SW480 (cell line): ENCODE results near the gene ARL5A.
"Not testable (repeated sequence)": the region's sequence is repeated elsewhere in the genome, so short reads cannot be mapped to it uniquely, and the experiment has no call there.

Source experiments
- DNase-seq: peaks from one replicate; pipeline ENCODE4 v3.0.0-alpha.2; 2016; ENCODE audit warnings: low spot score

Gene ARL5A, protein sequence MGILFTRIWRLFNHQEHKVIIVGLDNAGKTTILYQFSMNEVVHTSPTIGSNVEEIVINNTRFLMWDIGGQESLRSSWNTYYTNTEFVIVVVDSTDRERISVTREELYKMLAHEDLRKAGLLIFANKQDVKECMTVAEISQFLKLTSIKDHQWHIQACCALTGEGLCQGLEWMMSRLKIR

GRCh38 chr2:151828143-151828889, at the start of gene ARL5A:
ARL5A (minus strand) TSS chr2:151828421; CDS start chr2:151828176, 245 bp downstream.
- peak; percentile 90 for DNase-seq

DNA sequence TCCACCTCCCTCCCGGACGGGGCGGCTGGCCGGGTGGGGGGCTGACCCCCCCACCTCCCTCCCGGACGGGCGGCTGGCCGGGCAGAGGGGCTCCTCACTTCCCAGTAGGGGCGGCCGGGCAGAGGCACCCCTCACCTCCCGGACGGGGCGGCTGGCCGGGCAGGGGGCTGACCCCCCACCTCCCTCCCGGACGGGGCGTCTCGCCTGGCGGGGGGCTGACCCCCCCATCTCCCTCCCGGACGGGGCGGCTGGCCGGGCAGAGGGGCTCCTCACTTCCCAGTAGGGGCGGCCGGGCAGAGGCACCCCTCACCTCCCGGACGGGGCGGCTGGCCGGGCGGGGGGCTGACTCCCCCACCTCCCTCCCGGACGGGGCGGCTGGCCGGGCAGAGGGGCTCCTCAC, 47.4 kb upstream of the ARL5A start:
- DNase-seq, result not testable (repeated sequence)

GRCh38 chr2:151872463-151872862, 44.2 kb upstream of the ARL5A start:
- no peak for DNase-seq

GRCh38 chr2:151869291-151869690, 41.1 kb upstream of the ARL5A start:
- DNase-seq, result no peak

DNA sequence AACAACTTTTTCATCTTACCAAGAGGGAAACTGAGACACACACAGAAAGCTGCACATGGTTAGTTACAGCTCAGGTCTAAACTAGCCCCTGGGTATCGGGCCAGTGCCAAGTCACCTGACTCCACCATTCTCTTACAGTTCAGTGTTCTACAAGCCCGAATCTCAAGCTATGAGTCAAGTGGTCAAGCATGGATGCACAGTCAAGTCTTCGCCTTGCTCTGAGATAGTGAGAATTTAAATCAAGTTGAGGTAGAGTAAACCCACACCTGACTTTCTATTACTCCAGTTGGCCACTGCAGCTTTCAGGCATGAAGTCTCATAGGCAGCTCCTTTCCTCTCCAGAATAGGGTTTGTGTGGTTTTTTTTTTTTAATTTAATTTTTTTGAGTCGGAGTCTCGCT, 34.5 kb upstream of the ARL5A start:
- no peak for DNase-seq

DNA sequence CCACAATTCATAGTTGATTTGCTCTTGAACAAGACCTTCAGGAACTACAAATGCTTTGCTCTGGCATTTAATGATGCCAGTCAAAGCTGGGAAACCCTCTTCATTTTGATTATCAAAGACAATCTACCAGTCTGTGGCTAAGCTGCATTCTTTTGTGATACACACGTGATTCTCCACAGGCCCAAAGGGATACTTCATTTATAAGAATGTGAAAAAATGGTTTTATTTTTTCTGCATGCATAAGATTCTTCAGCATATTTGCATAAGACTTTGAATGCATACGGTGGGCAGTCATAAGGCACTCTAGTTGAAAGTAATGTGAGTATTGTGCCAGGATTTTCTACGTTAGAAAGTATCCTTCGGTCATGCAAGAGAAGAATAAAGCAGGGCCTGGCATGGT, 33.0 kb upstream of the ARL5A start:
- no peak for DNase-seq

GRCh38 chr2:151860613-151861146, 32.5 kb upstream of the ARL5A start:
- peak; percentile 32 for DNase-seq

DNA sequence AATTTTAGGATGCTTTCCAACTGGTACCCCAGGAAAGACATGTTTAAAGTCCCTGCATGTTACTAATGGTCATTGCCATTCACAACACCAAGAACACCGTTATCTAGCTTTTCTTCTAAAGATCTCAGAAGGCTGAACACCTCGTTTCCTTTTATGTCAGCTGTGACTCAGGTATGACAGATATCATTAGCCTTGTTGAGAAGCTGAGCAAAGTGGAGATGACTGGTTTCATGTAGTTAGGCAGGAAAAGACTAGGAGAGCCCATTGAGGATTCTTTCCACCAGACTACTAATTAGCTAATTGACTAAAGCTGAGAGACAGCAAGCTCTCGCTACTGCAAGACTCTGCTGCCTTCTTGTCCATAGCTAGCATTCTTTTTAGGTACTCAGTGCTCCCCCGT, 32.0 kb upstream of the ARL5A start:
- no peak for DNase-seq

GRCh38 chr2:151857650-151858049, 29.4 kb upstream of the ARL5A start:
- no peak for DNase-seq

DNA sequence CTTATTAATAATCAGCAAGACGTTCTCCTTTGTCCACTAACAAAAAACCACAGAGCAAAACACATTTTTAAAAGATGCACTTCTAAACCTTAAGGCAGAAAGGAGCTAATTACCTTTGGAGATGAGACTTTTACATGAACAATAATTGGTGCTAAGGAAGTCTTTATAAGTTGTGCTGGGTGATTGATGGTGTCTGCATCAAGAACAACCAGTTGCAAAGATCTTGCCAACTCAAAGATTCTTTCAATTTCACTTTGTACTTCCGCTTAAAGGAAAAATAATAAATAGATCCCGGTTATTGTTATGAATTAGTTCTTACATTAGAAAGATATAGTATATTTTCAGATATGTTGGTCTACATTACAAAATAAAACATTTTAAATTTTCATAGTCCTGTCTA, 26.9 kb upstream of the ARL5A start:
- no peak for DNase-seq

DNA sequence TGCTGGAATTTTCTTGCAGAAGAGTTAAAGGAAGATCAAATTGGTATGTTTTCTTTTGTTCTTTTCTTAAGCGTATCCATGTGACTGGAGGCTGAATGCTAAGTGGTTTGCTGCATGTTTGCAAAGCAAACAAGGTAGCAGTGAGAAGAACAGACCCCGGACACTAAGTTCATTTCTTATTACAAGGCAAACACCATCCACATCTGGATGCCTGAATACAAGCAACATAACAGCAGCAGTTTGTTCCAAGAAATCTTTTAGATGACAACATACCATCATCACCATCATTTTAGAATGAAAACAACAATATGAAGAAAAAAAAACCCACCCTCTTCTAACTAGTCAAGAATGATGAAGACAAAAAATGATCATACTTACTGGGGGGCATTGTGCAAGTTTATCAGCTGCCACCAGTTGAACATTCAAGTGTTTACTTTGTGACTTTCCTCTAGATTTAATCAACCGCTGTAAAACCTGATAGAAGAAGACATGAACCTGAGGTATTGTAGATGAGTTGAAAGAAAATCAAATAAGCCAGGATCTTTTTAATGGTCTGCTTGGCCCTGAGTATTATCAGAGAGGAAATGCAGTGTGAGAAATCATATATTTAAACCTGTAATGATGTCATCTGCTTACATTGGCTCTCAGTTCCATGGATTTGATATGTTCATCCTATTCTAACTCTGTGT, 25.0 kb upstream of the ARL5A start:
- DNase-seq, result no peak

DNA sequence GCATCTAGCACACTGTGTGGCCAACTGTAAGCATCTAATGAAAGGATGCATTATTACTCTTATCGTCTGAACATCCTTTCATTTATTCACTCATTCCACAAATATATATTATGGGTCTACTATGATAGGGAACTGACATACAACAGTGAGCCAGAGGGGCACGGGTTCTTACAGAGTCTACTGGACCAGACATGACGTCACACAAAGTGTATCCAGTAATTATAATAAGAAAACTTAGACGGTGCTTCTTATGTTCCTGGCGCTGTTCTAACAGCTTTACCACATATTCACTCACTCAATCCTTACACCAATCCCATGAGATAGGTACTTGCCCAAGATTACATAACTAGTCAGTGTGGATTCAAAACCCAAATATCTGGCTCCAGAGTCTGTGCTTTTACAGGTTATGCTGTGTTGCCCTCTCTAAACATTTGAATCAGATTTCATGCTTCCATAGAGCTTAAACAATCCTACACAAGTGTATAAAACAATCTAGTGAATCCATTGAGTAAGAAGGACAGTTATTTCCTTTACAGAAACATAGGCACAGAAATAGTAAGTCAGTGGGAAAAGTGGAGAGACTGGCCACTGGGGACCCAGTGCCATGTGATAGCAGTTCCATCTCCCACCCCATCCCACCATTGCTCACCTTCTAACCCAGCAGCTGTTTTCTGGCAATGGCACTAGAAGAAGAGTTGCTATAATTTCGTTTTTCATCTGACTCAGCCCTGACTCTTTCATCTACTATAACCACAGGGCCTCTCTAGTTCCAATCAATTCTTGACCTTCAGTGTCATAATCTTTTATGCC, 24.2 kb upstream of the ARL5A start:
- DNase-seq, result no peak

DNA sequence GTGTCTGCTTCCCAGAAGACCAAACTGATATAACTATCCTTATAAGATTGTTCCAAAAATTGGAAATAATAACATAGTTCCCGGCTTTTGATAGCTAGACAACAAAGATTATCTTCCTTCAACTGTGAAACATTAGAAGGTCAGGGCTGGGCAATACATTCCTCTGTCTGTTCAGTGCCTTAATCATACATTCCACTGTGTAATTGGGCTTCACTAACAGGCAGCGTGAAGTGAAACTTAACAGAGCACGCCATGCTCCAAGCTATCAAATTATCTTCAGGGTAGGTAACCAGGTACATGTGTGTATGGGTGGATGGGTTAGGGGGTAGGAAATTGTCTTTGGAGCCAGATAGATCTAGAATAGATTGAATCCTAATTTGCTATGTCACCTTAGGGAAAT, 23.5 kb upstream of the ARL5A start:
- DNase-seq, result peak; percentile 46

DNA sequence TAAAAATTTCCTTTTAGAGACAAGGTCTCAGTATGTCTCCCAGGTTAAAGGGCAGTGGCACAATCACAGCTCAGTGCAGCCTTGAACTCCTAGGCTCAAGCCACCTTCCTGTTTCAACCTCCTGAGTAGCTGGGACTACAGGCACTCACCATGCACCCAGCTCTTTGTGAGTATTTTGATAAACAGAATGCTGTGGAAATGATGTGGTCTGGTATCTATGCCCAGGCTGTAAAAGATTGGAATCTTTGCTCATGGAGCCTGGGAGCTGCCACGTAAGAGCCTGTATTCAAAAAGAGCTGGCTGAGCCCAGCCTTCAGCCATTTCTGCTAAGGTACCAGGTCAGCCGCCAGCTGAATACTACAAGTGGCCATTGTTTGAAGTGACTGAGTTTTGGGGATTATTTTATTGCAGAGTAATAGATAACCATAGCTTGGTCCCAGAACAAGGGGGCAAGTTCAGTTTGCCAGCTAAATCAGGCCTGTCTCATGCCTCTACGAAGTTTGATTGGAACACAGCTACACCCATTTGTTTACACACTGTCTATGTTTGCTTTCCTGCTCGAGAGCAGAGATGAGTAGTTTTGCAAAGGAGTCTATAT, 21.3 kb upstream of the ARL5A start:
- no peak for DNase-seq

- no peak for DNase-seq
Measured at GRCh38 chr2:151845884-151846283, 17.7 kb upstream of the ARL5A start.

GRCh38 chr2:151845481-151845880, 17.3 kb upstream of the ARL5A start:
- DNase-seq, result no peak

GRCh38 chr2:151844211-151844896, 16.1 kb upstream of the ARL5A start:
- DNase-seq, result no peak

GRCh38 chr2:151843691-151844061, 15.5 kb upstream of the ARL5A start:
- no peak for DNase-seq

GRCh38 chr2:151842830-151843690, 14.8 kb upstream of the ARL5A start:
- DNase-seq, result peak; percentile 32

DNA sequence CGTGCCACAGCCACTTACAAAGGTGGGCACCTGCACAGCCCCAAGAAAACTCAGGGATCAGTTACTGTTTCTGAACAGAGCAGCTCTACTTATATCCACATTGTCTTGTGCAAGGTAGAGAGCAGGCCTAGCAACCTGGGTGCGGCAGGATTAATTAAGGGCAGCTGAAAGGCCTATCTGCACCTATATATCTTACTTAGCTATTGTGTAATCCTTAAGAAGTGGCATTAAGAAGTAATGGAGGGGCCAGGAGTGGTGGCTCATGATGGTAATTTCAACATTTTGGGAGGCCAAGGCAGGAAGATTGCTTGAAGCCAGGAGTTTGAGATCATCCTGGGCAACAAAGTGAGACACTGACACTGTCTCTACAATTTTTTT, 12.8 kb upstream of the ARL5A start:
- no peak for DNase-seq
